GM12864 (cell line): ENCODE data around the gene TRMT11.

ENCODE experiments used
- DNase-seq: peaks from one replicate; pipeline ENCODE4 v3.0.0-alpha.2; 2011; ENCODE audit warnings: low read depth
- H3K4me3 ChIP-seq: 2 replicates; pipeline ENCODE4 v1.5.1; 2011; ENCODE audit warnings: mild to moderate bottlenecking, low read depth, low read length, control low read depth
- CTCF ChIP-seq: IDR thresholded peaks from 2 replicates; pipeline ENCODE4 v1.5.1; 2011; ENCODE audit warnings: low read depth, mild to moderate bottlenecking, moderate library complexity, low read length, control low read depth, inconsistent platforms; ENCODE audit errors: missing control alignments

Gene TRMT11

GRCh38 chr6:126064257-126064747 lies 78.0 kb downstream of the TRMT11 start:
- DNase-seq: no peak
- no peak for TF ChIP-seq CTCF
- H3K4me3 ChIP-seq: no peak overlapping the region

DNA sequence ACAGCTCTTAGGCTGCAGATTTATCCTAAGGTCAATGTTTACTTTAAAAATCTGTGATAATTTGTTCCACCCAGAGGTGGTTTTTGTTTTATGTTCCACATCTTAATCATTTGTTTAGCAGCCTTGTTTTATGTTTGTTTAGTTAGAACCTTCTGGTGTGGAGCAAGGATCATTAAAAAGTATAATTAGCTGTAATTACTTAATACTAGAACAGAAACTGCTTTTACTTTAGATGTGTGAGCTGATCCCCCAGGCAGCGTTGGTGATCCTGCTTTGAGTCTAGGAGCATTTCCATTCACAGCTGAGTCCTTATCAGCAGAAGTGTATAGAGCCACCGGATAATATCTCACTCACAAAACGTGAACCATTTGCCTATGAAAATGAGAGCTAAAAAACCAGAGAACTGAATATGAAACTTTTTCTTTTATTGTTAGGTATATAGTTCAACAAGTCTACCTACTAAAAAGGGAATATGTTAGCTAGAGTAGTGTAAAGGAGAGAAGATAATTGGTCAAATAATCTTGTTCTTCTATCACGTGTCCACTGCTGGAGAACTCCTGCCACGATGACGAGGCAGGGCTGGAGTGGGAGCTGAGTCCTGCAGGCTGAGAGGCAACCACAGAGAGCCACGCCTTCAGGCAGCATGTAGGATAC lies 78.5 kb downstream of the TRMT11 start:
- H3K4me3 ChIP-seq: no peak overlapping the region
- DNase-seq: no peak
- no peak for TF ChIP-seq CTCF

GRCh38 chr6:126066053-126067048 lies 80.0 kb downstream of the TRMT11 start:
- no peak for TF ChIP-seq CTCF
- DNase-seq: no peak
- H3K4me3 ChIP-seq: no peak overlapping the region

- TF ChIP-seq CTCF: no peak
- no peak for DNase-seq
- H3K4me3 ChIP-seq: no peak overlapping the region
These were observed 80.7 kb downstream of the TRMT11 start for GRCh38 chr6:126067073-126067472.

- no peak for DNase-seq
- H3K4me3 ChIP-seq: no peak overlapping the region
- no peak for TF ChIP-seq CTCF
These were observed 83.1 kb downstream of the TRMT11 start for GRCh38 chr6:126069449-126069848.

DNA sequence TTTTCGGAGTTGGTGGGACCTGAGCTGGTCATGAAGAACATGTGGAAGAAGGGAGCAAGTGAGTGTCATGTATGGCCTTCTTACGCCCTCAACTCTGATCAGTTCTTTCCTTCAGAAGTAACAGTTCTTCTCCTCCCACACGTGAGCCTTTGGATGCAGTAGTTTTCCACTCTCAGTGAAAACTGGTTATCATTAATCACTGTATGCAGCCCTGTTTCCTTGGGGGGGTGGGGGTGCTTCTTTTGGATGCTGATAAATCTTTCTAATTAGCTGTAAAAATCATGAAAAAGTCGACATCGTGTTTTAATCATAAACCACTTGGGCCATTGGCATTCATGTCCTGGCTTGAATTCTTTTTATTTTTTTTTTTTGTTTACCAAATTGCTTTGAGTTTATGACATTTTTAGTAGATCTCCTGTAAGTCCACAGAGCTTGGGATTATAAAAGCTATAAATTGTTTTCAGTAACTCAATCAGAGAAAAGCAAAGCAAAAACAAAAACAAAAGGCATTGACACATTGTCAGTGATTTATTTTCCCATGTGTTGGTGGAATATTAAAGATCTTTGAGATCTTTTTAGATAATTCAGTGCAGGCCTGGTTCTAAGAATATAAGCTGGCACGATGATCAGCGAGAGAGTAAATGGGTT lies 84.8 kb downstream of the TRMT11 start:
- TF ChIP-seq CTCF: no peak
- no peak overlapping the region for H3K4me3 ChIP-seq
- DNase-seq: no peak
